ENCODE measurements around the gene MUTYH.

The MUTYH gene

DNA sequence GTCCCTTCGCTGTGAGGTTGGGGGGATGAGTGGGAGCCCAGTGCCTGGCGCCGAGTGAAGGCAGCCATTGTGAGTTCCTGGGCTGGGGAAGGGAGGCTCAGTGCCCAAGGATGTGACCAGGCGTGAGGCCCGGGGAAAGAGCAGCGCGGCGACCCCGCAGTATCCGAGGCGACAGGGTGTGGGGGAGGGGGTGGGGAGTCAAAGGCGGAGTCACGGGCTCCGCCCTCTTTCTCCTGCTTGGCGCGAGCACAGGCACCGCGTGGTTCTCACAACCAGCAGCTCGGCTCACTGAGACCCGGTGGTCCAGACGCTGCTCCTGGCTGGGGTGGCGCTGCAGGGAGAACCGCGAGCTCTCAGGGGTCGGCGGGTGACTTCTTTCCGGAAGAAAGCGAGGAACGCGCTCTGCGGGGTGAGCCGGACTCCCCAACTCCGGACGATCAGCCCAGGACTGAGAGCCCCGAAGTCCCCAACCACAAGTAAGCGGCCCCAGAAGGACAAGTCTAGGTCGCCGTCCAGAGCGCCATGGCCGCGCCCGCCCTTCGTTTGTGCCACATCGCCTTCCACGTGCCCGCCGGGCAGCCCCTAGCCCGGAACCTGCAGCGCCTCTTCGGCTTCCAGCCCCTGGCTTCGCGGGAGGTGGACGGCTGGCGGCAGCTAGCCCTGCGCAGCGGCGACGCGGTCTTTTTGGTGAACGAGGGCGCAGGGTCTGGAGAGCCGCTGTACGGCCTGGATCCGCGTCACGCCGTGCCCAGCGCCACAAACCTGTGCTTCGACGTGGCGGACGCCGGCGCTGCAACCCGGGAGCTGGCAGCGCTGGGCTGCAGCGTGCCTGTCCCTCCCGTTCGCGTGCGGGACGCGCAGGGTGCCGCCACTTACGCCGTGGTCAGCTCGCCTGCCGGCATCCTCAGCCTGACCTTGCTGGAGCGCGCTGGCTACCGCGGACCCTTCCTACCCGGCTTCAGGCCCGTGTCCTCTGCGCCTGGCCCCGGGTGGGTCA, 13.3 kb downstream of the MUTYH start, which contains the start of gene HPDL:
TSS of gene HPDL (plus strand) at position 269 of the 997 bp plus-strand sequence. CDS start at position 523, 254 bp downstream.
- Histone ChIP-seq H3K27ac (peak within 1 kb of the TSS in 6 of 21 experiments; percentile 2 to 66 (median 14)), H3K4me3 (peak within 1 kb of the TSS; percentile 36 to 53 (median 46))

DNA sequence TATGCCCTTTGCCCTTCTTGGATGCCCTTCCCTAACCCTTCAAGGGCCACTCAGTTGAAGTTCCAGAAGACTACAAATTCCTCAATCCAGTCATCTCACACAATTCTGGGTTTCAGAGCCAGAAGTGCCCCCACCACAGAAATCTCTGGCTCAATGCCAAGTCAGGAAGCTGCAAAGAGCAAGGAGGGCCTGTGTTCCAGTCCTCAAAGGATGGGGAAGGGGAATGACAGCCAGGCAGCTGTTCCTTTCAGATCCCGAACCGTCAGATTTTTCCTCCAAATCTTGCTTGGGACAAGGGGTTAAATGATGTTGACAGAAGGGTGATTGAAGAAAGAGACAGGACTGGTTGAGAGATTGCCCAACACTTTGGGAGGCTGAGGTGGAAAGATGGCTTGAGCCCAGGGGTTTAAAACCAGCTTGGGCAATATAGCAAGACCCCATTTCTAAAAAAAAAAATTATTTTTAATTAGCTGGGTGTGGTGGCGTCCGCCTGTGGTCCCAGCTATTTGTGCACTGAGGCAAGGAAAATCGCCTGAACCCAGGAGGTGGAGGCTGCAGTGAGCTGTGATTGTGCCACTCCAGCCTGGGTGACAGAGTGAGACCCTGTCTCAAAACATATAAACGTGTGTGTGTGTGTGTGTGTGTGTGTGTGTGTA, 14.3 kb downstream of the MUTYH start:
- H3K4me3 ChIP-seq, result peak overlapping the region in 6 of 7 experiments; percentile 36 to 53 (median 46)
- H3K27ac ChIP-seq, result peak overlapping the region in 2 of 21 experiments; percentile 2 to 66

DNA sequence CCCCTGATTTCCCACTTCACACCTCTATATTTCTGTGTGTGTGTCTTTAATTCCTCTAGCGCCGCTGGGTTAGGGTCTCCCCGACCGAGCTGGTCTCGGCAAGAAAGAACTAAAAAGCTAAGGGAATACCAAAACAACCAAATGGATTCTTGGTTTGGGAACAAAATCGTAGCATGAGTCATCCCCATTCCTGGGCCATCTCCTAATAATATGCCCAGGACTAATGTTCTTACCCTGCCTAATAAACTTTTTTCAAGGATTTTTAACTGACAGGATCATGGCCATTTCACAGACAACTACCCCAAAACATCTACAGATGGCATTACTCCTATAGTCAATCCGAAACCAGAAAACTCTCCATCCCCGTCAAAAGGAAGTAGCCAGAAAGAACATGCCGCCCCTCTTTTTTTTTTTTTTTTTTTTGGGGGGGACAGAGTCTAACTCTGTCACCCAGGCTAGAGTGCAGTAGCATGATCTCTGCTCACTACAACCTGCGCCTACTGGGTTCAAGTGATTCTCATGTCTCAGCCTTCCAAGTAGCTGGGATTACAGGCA, 17.7 kb downstream of the MUTYH start:
- Histone ChIP-seq H3K27ac (no peak overlapping the region), H3K4me3 (no peak overlapping the region)

DNA sequence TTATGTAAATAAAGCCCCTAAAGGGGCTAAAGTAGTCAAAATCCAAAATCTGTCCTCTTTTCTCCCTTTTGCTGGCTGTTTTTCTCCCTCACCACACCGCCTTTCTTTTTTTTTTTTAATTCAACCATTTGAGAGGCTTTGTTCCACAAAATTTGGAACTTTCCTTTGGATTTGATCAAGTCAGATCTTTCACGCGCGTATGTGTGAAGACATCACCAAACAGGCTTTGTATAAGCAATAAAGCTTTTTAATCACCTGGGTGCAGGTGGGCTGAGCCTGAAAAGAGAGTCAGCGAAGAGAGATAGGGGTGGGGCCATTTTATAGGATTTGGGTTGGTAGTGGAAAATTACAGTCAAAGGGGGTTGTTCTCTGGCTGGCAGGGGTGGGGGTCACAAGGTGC, 18.8 kb downstream of the MUTYH start:
- H3K4me3 ChIP-seq, result no peak overlapping the region
- H3K27ac ChIP-seq, result no peak overlapping the region

DNA sequence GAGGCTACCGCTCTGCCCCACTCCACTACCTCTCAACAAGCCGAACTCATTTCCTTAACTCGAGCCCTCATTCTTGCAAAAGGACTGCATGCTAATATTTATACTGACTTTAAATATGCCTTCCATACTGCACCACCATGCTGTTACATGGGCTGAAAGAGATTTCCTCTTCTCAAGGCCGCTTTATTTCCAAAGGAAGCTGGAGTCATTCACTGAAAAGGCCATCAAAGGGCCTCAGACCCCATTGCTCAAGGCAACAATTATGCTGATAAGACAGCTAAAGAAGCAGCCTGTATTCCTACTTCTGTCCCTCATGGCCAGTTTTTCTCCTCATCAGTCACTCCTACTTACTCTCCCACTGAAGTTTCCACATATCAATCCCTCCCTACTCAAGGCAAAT, 20.5 kb downstream of the MUTYH start:
- no peak overlapping the region for H3K4me3 ChIP-seq
- no peak overlapping the region for H3K27ac ChIP-seq

DNA sequence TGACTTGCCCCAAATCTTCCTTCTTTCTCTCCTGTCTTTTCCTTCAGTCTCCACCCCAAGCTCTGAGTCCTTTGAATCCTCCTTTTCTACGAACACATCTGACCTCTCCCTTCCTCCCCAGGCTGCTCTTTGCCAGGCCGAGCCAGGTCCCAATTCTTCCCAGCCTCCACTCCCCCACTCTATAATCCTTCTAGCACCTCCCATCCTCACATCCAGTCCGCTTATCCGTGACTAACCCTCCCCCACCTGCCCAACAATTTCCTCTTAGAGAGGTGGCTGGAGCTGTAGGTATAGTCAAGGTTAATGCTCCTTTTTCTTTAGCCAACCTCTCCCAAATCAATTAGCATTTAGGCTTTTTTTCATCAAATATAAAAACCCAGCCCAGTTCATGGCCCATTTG, 23.1 kb downstream of the MUTYH start:
- H3K4me3 ChIP-seq, result no peak overlapping the region
- H3K27ac ChIP-seq, result no peak overlapping the region

DNA sequence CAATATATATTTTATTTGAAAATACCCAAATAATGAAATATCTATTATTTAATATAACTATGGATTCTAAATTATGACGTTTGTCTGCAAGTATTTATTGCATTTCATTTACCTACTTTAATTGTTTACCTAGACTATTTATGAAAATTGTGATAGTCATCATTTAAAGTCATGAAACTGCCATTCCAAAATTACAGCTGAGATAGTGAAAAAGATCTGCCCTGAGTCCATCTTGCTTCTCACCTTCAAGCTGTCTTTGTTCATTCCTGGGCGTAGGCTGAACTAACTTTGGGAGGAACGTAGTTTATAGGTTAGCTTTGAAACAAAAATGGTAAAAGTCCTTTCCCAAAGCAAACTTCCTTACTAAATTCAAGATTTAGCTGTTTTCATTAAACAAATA, 26.0 kb downstream of the MUTYH start:
- Histone ChIP-seq H3K27ac (no peak overlapping the region), H3K4me3 (no peak overlapping the region)

DNA sequence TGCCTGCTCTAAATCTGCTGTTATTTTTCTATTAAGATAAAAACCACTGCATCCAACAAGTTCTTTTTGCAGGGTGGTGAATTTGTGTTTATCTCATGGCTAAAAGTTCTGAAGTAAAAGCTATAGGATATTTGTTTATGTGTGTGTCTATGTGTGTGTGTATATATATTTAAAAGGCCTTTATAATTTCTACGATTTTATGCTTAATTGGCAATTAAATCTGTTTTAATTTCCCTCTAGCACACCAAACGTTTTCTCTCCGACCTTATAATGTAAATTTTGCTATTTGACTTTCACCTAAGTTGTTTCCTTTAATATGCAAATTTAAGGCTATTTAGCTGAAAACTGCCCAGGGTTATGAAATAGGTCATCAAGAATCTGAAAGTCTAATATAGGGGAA, 33.3 kb downstream of the MUTYH start:
- Histone ChIP-seq H3K4me3 (no peak overlapping the region), H3K27ac (no peak overlapping the region)

DNA sequence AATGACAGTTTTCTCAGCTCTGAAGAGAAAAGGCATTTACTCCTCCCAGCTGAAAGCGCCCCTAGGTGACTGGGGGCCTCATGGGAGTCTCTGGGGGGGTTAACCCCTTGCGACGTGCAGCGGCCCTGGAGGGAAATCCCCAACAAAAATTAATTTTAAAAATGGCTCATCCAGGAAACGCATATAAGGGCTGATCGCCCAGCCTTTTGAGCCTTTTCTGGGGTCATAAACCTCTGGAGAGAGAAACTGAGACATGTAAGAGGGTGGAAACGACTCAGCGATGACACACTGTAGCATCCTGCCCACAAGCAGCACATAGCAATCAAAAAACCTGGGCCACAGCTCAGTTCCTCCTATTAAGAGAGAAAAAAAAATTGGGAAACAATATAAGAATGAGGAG, 33.9 kb downstream of the MUTYH start:
- no peak overlapping the region for H3K27ac ChIP-seq

DNA sequence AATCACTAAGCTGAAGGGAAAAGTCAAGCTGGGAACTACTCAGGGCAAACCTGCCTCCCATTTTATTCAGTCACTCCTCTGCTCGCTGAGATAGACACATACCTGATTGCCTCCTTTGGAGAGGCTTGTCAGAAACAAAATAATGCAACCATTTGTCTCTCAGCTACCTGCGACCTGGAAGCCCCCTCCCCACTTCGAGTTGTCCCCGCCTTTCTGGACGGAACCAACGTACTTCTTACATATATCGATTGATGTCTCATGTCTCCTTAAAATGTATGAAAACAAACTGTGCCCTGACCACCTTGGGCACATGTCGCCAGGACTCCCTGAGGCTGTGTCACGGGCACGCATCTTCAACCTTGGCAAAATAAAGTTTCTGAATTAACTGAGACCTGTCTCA, 35.0 kb downstream of the MUTYH start:
- no peak overlapping the region for H3K27ac ChIP-seq

More for the DNA sequence above, 33.9 kb downstream of the MUTYH start:
- no peak overlapping the region for H3K4me3 ChIP-seq

DNA sequence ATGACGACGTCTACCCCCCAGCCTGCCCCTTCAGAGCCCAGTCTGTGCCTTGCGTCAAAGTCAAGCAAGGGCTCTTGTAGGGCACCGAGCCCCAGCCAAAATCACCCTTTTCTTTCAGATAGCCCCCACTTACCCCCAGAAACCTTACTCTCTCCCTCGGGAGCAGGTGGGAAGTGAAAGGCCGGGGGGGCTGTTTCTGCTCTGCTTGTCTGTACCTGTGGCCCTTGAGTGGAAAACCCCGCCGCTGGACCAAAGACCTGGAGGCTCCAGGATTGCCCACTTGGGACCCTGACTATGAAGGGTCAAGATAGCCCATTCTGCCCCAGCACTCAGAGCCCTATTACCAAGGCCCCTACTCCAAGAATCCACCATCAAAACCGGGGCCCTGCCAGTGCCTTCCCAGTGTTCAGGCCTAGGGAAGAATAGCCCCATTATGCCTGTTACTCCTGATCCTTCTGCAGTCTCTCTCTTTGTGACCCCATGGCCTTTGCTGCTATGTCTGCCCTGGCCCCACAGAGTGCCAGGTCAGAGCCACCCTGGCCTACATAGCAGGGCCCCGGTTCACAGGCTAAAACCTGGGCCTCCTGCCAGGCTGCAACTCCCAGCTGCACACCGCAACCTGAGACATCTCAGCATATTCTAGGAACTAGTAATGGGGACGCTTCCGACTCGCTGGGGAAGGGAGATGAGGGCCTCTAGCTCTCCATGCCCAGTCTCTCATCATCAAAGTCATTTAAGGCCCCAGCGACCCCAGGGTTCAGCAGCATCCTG, 35.7 kb downstream of the MUTYH start:
- Histone ChIP-seq H3K4me3 (peak overlapping the region; percentile 49 to 65 (median 63)), H3K27ac (peak overlapping the region; percentile 23 to 94 (median 89))

More for the DNA sequence above, 35.0 kb downstream of the MUTYH start:
- H3K4me3 ChIP-seq, result no peak overlapping the region

DNA sequence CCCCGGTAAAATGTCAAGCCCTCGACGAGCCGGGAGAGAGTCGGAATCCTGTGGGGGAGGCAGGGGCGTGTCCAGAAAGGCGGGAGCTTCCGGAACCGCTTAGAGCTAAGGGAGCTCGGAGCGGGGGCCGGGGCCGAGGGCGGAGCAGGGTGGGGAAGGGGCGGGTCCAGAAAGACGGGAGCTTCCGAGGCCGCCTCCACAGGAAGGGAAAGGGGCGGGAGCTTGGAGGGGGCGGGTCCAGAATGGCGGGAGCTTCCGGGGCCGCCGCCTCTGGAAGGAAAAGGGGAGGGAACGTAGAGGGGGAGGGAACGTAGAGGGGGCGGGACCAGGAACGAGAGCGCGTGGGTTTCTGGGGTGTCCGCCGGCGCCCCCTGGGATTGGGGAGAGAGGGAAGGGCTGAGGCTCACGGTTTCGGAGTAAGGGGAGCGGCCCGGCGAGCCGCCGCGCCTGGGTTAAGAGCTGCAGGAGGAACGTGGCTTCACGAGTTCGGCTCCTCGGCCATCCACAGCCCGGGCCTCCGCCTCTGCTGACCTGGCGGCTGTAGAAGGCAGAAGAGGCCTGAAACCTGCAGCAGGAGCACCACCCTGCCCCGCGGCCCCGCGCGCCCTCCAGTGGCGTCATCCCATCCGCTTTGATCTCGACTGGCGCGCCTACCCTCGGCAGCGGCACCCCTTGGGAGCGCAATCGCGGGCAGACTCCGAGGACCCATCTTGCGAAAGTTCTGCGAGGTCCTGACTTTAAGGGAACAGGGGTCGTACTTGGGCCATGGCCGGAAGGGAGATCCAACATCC, 36.5 kb downstream of the MUTYH start:
- peak overlapping the region; percentile 49 to 65 (median 63) for H3K4me3 ChIP-seq

DNA sequence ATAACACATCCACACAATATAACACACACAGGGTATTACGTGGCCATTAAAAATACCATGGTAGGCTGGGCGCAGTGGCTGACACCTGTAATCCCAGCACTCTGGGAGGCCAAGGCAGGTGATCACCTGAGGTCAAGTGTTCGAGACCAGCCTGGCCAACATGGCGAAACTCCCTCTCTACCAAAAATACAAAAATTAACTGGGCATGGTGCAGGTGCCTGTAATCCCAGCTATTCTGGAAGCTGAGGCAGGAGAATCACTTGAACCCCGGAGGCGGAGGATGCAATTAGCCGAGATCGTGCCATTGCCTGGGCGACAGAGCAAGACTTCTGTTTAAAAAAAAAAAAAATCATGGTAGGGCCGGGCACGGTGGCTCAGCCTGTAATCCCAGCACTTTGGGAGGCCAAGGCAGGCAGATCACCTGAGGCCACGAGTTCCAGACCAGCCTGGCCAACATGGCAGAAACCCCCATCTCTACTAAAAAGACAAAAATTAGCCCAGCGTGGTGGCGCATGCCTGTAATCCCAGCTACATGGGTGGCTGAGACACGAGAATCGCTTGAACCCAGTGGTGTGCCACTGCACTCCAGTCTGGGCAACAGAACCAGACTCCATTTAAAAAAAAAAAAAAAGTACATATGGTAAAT, 37.6 kb downstream of the MUTYH start:
- Histone ChIP-seq H3K27ac (peak overlapping the region in 20 of 21 experiments; percentile 75 to 93 (median 86)), H3K4me3 (peak overlapping the region; percentile 49 to 65 (median 63))

More for the DNA sequence above, 36.5 kb downstream of the MUTYH start:
- peak overlapping the region; percentile 23 to 94 (median 89) for H3K27ac ChIP-seq

DNA sequence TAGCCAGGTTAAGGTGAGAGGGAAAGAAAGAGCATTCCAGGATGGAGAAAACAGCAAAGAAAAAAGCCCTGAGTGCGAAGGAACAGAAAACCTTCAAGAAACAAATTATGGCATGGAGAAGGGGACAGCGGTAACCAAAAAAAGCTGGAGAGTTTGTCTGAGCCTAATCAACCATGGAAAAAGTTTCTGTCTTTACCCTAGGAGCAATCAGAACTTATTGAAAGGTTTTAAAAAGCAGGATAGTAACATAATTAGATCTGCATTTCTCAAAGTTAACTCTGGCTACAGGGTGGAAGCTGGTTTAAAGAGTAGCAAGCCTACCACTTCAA, 39.6 kb downstream of the MUTYH start:
- Histone ChIP-seq H3K4me3 (no peak overlapping the region), H3K27ac (no peak overlapping the region)

DNA sequence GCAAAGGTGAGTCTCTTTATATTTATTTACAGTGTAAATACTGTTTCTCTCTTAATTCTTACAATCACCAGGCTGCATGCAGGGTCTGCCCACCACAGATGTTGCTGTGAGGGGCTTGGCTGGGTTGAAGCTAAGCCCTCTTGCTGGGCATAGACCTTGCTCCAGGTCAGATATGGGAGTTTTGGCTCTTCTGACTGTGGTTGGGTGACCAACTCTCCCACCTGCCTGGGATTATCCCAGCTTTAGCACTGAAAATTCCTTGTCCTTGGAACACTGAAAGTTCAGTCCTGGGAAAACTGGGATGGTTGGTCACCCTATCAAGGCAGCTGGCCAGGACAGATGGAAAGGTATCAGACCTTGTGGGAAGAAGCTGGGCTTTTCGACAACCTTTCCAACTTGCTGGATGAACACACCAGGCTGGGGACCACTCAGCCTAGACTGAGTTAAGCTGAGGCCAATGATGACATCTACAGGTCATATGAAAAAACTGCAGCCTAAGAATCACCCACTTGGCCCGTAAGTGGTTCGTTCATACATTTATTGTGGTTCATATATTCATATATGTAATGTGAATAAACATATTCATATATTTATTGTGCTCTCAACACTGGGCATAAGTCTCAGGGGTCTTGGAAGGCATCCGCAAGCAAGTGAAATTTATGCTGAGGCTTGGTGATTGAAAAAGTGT, 40.1 kb downstream of the MUTYH start:
- no peak overlapping the region for H3K4me3 ChIP-seq
- no peak overlapping the region for H3K27ac ChIP-seq

DNA sequence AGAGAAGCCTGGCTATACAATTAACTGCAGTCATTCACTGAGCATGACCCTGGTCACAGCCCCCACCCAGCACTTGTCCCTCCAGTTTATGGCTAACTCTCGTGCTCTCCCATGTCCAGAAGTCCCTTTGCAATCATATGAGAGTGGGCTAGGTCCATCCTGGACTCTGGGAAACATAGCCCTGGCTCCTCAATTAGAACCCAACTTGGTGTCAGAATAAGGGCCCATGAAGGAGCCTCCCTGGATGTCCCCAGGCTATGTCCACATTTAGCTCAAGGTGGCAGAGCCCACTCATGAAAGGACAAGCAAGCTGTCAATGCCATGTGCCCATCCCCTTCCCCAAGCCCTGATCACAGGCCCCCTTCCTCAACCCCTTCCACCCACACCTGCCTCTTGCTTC, 40.9 kb downstream of the MUTYH start:
- Histone ChIP-seq H3K27ac (no peak overlapping the region), H3K4me3 (no peak overlapping the region)

DNA sequence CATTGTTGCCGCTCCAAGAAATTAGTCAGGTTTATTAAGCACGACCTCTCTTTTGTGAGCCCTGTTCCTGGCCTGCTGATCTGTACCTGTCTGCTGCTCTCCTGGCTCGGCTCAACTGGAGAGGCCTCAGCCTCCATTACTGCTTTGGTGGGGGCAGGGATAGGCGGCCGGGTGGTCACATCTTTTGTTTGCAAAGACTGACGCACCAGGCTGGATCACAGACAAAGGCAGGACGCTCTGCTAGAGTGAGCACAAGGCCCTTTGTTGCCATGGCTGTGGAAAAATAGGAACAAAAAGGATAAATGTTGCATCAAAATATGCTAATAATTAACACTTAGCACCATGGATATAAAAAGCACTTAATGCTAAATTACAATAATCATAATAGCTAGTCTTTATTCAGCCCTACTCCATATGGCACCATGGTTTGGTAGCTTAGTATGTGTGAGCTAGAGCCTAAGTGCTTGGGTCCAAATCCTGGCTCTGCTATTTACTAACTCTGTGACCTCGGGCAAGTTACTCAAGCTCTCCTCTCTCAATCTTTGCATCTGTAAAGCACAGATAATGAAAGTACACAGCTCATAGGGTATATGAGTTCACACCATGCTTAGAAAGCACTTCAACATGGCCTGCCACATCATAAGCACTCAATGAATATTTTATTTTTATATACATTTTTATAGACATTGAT, 42.4 kb downstream of the MUTYH start:
- Histone ChIP-seq H3K27ac (peak overlapping the region in 1 of 21 experiments; percentile 3), H3K4me3 (no peak overlapping the region)

All from skin epidermis (tissue), 12 donors.